ENCODE data around the gene SPOCK3.

DNA sequence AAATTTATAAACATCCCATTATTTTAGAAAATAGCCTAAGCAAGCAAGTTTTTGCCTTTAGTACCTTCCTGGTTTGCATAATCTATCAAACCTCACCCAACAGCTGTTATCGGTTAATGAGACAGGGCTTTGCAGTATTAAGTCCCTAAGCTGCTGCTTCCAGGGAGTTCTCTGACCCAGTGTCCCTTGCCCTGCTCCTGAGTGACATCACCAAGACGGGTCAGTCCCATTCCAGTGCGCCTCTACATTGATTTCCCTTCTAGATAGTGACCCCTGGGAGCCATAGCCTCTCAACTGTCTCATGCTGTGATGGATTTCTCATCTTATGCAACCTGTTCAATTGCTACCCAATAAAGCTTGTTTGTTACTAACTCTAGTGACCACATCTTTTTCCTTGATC lies 410.4 kb downstream of the SPOCK3 start:
- TF ChIP-seq, protein P1, sequence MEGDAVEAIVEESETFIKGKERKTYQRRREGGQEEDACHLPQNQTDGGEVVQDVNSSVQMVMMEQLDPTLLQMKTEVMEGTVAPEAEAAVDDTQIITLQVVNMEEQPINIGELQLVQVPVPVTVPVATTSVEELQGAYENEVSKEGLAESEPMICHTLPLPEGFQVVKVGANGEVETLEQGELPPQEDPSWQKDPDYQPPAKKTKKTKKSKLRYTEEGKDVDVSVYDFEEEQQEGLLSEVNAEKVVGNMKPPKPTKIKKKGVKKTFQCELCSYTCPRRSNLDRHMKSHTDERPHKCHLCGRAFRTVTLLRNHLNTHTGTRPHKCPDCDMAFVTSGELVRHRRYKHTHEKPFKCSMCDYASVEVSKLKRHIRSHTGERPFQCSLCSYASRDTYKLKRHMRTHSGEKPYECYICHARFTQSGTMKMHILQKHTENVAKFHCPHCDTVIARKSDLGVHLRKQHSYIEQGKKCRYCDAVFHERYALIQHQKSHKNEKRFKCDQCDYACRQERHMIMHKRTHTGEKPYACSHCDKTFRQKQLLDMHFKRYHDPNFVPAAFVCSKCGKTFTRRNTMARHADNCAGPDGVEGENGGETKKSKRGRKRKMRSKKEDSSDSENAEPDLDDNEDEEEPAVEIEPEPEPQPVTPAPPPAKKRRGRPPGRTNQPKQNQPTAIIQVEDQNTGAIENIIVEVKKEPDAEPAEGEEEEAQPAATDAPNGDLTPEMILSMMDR (IDR thresholded peaks at IDR 0.05; ENCODE audit: low read depth, low read length, missing input control): no peak
- TF ChIP-seq, protein P2, sequence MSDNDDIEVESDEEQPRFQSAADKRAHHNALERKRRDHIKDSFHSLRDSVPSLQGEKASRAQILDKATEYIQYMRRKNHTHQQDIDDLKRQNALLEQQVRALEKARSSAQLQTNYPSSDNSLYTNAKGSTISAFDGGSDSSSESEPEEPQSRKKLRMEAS (IDR thresholded peaks at IDR 0.05): no peak
- TF ChIP-seq JUND (IDR thresholded peaks at IDR 0.05) (no peak), FOXA1 (IDR thresholded peaks at IDR 0.05) (no peak), TAF1 (conservative IDR thresholded peaks at IDR 0.05) (no peak), RAD21 (IDR thresholded peaks at IDR 0.05) (no peak), GABPA (IDR thresholded peaks at IDR 0.05 in 1 of 2, conservative IDR thresholded peaks at IDR 0.05 in 1 of 2) (no peak), SP1 (IDR thresholded peaks at IDR 0.05) (no peak), EGR1 (IDR thresholded peaks at IDR 0.05; ENCODE audit: low read depth in 2 of 2) (no peak)
- TF ChIP-seq, protein P3, sequence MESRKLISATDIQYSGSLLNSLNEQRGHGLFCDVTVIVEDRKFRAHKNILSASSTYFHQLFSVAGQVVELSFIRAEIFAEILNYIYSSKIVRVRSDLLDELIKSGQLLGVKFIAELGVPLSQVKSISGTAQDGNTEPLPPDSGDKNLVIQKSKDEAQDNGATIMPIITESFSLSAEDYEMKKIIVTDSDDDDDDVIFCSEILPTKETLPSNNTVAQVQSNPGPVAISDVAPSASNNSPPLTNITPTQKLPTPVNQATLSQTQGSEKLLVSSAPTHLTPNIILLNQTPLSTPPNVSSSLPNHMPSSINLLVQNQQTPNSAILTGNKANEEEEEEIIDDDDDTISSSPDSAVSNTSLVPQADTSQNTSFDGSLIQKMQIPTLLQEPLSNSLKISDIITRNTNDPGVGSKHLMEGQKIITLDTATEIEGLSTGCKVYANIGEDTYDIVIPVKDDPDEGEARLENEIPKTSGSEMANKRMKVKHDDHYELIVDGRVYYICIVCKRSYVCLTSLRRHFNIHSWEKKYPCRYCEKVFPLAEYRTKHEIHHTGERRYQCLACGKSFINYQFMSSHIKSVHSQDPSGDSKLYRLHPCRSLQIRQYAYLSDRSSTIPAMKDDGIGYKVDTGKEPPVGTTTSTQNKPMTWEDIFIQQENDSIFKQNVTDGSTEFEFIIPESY (IDR thresholded peaks at IDR 0.05): no peak
- TF ChIP-seq, protein P4, sequence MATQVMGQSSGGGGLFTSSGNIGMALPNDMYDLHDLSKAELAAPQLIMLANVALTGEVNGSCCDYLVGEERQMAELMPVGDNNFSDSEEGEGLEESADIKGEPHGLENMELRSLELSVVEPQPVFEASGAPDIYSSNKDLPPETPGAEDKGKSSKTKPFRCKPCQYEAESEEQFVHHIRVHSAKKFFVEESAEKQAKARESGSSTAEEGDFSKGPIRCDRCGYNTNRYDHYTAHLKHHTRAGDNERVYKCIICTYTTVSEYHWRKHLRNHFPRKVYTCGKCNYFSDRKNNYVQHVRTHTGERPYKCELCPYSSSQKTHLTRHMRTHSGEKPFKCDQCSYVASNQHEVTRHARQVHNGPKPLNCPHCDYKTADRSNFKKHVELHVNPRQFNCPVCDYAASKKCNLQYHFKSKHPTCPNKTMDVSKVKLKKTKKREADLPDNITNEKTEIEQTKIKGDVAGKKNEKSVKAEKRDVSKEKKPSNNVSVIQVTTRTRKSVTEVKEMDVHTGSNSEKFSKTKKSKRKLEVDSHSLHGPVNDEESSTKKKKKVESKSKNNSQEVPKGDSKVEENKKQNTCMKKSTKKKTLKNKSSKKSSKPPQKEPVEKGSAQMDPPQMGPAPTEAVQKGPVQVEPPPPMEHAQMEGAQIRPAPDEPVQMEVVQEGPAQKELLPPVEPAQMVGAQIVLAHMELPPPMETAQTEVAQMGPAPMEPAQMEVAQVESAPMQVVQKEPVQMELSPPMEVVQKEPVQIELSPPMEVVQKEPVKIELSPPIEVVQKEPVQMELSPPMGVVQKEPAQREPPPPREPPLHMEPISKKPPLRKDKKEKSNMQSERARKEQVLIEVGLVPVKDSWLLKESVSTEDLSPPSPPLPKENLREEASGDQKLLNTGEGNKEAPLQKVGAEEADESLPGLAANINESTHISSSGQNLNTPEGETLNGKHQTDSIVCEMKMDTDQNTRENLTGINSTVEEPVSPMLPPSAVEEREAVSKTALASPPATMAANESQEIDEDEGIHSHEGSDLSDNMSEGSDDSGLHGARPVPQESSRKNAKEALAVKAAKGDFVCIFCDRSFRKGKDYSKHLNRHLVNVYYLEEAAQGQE (IDR thresholded peaks at IDR 0.05): no peak
- TF ChIP-seq, protein P5, sequence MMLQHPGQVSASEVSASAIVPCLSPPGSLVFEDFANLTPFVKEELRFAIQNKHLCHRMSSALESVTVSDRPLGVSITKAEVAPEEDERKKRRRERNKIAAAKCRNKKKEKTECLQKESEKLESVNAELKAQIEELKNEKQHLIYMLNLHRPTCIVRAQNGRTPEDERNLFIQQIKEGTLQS (IDR thresholded peaks at IDR 0.05): no peak

All from liver (tissue), 3 donors.